Rectal smooth muscle tissue (tissue), 1 donor: ENCODE measurements around the gene ITPR2.
"Not testable (repeated sequence)": the region's sequence is repeated elsewhere in the genome, so short reads cannot be mapped to it uniquely, and the experiment has no call there.

Experiments used
- H3K27ac ChIP-seq: one replicate; pipeline ENCODE4 v1.7.0; 2013; ENCODE audit warnings: low read depth, low read length, inconsistent platforms
- H3K27me3 ChIP-seq: one replicate; pipeline ENCODE4 v1.7.0; 2013; ENCODE audit warnings: low read length; ENCODE audit not compliant: control insufficient read depth, insufficient read depth
- H3K36me3 ChIP-seq: one replicate; pipeline ENCODE4 v1.7.0; 2013; ENCODE audit warnings: low read length; ENCODE audit not compliant: control insufficient read depth, insufficient read depth
- H3K4me1 ChIP-seq: one replicate; pipeline ENCODE4 v1.7.0; 2013; ENCODE audit warnings: low read length; ENCODE audit not compliant: control insufficient read depth, insufficient read depth
- H3K4me3 ChIP-seq: one replicate; pipeline ENCODE4 v1.7.0; 2013; ENCODE audit warnings: low read length
- H3K9ac ChIP-seq: one replicate; pipeline ENCODE4 v1.7.0; 2013; ENCODE audit warnings: low read length

The ITPR2 gene

DNA sequence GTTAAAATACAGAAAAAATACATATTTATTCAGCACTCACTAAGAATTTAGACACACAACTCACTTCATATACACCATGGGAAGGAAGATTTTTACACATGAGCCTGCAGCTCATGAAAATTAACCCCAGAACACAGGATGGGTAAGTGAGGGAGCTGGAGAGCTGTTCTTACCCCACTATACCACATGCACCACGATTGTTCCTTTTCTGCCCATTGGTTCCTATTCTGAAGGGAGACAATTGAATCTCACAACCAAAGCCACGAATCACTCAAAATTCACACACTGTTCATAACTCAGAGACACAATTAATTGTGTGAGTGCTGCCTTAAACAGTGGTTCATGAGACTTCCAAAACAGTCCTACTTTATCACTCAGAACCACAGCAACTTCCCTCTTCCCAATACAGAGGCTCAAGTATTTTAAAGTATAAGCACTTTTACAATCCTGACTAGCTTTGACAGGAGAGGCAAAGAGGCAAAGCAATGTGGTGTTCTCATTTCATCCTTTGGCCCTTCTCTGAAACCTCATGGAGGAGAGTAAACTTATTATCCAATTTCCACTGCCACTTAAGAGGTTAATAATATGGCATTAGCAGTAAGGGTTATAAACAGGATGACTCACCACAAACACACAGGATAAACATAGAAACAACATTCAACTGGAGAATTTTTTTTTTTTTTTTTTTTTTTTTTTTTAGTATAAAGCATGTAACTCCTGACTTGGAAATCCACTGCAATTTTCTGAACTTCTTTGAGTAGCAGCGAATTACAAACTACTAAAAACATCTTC lies 59.5 kb downstream of the ITPR2 start:
- no peak overlapping the region for H3K27ac ChIP-seq
- H3K9ac ChIP-seq: no peak overlapping the region
- H3K27me3 ChIP-seq: no peaks in the 10 kb centered on the region
- H3K36me3 ChIP-seq: no peaks in the 10 kb centered on the region
- no peak overlapping the region for H3K4me3 ChIP-seq
- peaks cover 3% of the 10 kb centered on the region for H3K4me1 ChIP-seq

DNA sequence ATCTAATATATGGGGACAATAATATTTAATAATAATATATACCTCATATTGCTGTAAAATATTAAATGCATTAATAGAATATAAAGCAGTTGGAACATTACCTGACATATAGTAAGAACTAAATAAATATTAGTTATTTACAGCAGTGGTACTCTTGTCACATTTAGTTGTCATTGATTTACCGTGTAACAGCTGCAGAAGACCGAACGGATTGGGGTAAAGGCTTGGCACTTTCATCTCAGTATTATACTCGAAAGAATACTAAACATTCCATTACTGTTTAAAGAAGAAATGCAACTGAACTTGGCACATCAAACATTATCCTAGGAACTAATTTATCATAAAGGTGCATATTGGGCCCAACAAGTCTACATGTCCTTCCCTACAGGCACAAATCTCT lies 61.1 kb downstream of the ITPR2 start:
- Histone ChIP-seq H3K27ac (no peak overlapping the region), H3K9ac (no peak overlapping the region), H3K36me3 (no peaks in the 10 kb centered on the region), H3K4me1 (peaks cover 3% of the 10 kb centered on the region), H3K27me3 (no peaks in the 10 kb centered on the region), H3K4me3 (no peak overlapping the region)

DNA sequence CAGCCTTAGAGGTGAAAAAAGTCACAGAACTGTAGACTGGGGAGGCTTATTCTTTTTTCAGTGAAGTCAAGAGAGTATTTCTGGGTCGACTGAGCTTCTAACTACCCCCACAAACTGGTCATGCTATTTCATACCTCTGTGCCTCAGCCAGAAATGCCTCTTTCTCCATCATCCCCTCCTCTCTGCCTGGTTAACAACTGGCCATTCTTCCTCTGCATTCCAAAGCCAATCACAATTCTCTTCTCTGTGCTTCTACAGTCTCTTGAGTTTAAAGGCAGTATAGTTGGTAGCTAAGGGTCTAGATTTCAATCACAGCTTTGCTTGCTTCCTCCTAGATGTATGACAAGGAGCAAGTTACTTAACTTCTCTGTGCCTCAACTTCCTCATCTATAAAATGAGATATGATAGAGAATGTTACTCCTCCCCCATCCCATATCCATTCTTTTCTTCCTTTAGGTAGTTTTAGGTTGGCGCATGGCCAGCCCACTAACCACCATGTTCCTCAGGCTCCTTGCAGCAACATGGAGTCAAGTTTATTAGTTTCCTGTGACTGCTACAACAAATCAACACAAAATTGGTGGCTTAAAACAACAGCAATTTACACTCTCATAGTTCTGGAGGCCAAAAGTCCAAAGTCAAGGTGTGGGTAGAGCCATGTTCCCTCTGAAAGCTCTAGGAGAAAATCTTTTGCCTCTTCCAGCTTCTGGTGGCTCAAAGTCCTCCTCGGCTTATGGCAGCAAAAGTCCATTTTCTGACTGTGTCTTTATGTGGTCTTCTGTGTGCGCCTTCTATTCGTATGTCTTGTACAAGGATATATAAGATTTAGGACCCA lies 62.5 kb downstream of the ITPR2 start:
- H3K27me3 ChIP-seq: no peaks in the 10 kb centered on the region
- no peak overlapping the region for H3K4me3 ChIP-seq
- no peaks in the 10 kb centered on the region for H3K36me3 ChIP-seq
- no peak overlapping the region for H3K9ac ChIP-seq
- no peak overlapping the region for H3K27ac ChIP-seq
- H3K4me1 ChIP-seq: peaks cover 3% of the 10 kb centered on the region

DNA sequence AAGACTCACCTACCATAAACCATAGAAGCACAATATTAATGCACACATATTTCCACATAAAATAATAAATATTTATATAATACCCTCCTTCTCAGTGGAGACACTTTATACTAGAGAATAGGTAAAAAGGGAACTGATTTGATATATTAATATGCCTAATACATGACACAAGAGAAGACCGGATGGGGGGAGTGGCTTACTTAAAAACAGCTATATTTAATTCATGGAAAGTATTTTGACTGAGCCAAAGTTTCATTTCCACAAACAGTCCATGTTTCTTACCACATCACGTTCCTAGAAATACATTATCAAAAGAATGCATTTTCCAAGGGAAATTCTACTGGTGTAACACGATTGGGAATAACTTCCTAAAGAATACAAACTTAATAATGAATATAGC lies 63.4 kb downstream of the ITPR2 start:
- H3K27me3 ChIP-seq: no peaks in the 10 kb centered on the region
- no peak overlapping the region for H3K9ac ChIP-seq
- no peaks in the 10 kb centered on the region for H3K36me3 ChIP-seq
- no peak overlapping the region for H3K27ac ChIP-seq
- no peak overlapping the region for H3K4me3 ChIP-seq
- peaks cover 3% of the 10 kb centered on the region for H3K4me1 ChIP-seq

DNA sequence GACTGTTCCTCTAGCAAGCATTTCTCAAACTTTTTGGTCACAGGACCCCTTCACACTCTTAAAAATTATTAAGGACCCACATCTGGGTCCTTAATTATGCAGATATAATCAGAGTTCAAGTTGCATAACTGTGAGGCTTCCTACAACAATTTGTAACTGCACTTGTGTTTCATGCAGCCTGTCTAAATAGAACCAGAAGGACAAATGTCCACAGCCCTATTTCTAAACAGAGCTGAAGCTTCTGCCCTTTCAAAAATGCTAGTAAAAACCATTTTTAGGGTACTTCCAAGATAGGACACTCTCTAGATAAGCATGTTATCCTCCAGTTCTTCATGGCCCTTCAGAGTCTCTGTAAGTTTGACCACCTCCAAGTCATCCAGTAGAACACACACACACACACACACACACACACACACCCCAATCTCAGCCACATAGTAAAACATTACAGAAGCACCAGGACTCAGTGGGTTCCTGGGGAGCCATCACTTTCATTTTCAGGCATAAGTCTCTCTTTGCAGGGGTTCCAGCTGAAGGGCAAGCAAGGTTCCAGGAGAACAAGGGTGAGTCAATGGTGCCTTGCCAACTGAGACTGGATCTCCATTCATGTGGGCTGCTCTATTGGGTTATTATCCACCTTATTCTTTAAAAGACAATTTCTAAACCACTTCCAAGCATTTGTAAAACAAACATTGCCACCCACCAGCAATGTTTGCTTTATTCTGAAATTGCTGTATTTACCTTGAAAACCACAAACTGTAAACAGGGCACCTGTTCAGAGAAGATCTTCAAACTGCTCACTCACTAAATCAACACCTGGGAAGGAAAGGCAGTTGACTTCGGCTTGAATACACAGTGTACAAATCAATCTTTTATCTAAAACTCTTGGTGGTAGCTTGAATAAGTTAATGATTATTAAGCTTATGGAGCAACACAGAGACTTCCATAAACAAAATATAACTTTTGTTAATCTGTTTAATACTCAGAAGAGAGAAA lies 64.1 kb downstream of the ITPR2 start:
- H3K4me1 ChIP-seq: peaks cover 3% of the 10 kb centered on the region

DNA sequence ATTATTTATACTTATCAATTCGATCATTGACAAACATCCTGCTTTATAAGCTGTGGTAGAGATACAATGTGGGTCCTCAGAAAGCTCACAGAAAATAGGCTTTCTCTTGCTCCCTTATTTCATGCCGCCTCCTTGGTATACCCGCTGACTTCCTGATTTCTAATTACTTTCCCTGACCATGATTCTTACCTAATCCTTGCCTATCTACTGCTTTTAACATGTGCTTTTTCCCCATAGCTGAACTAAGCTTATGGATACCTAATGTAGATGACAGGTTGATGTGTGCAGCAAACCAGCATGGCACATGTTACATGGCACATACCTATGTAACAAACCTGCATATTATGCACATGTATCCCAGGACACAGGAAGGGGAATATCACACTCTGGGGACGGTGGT lies 65.1 kb downstream of the ITPR2 start:
- Histone ChIP-seq H3K27me3 (no peaks in the 10 kb centered on the region), H3K27ac (no peak overlapping the region), H3K4me3 (no peak overlapping the region), H3K4me1 (peaks cover 5% of the 10 kb centered on the region), H3K36me3 (no peaks in the 10 kb centered on the region), H3K9ac (no peak overlapping the region)

More for the DNA sequence above, 64.1 kb downstream of the ITPR2 start:
- Histone ChIP-seq H3K27ac (no peak overlapping the region), H3K27me3 (no peaks in the 10 kb centered on the region), H3K36me3 (no peaks in the 10 kb centered on the region), H3K4me3 (no peak overlapping the region), H3K9ac (no peak overlapping the region)

DNA sequence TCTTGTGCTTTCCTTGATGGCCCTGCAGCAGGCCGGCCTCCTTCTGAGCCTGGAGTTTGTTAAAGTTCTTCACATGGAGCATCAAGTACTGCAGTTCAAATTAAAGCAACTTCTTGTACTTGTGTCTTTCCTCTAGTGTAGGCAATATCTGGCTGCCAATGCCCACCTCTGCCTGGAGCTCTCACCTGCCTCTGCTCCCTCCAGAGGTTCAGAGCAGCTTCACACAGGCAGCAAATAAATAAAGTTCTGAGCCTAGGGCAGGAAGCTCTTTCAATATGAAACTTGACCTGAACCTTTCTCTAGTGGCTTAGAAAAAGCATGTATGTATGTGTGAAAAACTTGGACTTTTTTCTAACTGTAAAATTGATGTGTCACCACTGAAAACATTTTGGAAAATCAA lies 65.9 kb downstream of the ITPR2 start:
- Histone ChIP-seq H3K27ac (no peak overlapping the region), H3K4me1 (peaks cover 5% of the 10 kb centered on the region), H3K4me3 (no peak overlapping the region), H3K27me3 (no peaks in the 10 kb centered on the region), H3K36me3 (no peaks in the 10 kb centered on the region), H3K9ac (no peak overlapping the region)

DNA sequence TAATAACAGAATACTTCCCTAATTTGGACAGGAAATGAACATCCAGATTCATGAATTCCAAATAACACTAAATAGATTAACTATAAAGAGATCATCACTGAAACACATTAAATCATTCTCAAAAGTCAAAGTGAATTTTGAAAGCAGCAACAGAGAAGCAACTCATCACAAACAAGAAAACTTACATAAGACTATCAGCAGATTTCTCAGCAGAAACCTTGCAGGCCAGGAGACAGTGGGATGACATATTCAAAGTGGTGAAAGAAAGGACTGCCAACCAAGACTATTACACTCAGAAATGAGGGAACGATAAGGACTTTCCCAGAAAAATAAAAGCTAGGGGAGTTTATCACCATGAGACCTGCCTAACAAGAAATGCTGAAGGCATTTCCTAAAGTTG lies 70.8 kb downstream of the ITPR2 start:
- peaks cover 9% of the 10 kb centered on the region for H3K4me1 ChIP-seq
- H3K27ac ChIP-seq: no peak overlapping the region
- H3K27me3 ChIP-seq: no peaks in the 10 kb centered on the region
- H3K9ac ChIP-seq: no peak overlapping the region
- no peaks in the 10 kb centered on the region for H3K36me3 ChIP-seq
- no peak overlapping the region for H3K4me3 ChIP-seq

DNA sequence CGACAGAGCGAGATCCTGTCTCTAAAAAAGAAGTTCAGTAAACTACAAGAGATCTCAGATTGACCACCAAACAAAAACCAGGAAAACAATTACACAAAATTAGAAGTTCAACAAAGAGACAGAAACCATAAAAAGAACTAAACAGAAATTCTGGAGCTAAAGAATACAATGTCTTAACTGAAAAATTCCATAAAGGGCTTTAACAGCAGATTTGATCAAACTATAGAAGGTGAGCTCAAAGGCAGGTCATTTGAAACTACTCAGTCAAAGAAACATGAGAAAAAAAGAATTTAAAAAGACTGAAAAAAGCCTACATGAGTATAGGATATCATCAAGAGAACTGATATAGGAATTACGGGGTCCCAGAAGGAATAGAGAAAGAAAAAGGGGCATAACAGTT lies 71.2 kb downstream of the ITPR2 start:
- Histone ChIP-seq H3K27me3 (no peaks in the 10 kb centered on the region), H3K36me3 (no peaks in the 10 kb centered on the region), H3K4me3 (no peak overlapping the region), H3K27ac (no peak overlapping the region), H3K4me1 (peaks cover 9% of the 10 kb centered on the region), H3K9ac (no peak overlapping the region)

DNA sequence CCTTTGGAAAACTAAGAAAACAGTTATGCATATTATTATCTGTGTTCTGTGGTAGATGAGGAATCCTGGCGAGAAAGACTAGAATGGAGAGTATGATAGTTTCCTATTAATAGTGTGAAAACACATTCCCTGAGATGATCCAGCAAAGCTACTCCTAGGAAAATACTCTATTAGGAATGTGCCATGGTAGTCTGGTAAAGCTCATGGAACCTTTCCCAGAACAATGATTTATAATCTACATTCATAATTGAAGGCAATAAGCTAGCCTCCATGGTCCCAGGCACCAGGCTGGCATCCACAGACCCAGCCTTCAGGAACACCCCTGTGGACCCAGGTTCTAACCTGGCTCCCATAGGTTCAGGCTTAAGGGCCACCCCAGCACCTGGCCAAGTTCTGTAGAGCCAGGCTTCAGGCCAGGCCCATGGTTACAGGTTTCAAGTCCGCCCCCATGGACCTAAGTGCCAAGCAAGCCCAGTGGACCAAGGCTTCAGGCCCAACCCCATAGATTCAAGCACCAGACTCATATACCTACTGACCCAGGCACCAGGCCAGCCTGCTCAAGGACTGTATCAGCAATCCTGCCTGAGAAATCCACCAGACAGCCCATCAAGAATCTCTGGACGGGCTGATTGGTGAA lies 72.2 kb downstream of the ITPR2 start:
- Histone ChIP-seq H3K4me1 (peaks cover 9% of the 10 kb centered on the region), H3K36me3 (no peaks in the 10 kb centered on the region), H3K27ac (peak overlapping the region; percentile 54), H3K9ac (no peak overlapping the region), H3K4me3 (no peak overlapping the region), H3K27me3 (no peaks in the 10 kb centered on the region)

DNA sequence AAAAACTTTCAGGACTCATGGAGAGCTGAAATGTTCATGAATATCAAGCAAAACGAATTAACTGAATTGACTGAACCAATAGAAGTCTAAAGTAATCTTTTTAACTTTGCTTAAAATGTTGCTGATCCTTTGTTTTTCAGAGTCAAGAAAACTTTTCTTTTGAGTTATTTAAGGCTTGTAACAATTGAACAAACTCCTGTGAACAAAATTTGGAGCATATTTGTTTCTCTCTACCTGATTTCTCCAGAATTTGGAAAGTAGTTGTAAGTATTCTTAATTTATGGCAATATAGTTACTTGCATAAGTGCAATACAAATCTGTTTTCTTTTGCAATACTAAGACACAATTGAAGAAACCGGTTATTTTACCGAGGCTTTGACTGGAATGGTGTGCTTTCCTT lies 77.6 kb downstream of the ITPR2 start:
- H3K9ac ChIP-seq: not testable (repeated sequence)

DNA sequence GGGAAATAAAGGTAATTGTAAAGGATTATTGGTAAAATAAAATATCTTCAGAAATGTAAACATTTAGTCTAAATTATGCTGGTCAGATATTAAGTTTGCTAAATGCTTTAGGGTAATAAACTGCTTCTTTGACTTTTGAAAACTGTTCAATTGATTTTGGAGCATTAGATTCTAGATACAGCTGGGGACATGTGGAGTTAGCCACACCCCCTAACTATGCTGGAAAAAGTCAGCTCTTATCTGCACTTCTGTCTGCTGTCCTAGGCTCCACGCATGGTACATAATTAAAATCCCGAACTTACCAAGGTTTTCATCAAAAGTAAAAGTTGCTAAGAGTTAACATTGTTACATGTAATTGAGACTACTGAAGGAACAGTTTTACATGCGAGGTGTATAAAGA lies 78.8 kb downstream of the ITPR2 start:
- H3K27me3 ChIP-seq: no peaks in the 10 kb centered on the region
- H3K4me3 ChIP-seq: no peak overlapping the region
- H3K27ac ChIP-seq: no peak overlapping the region
- peaks cover 2% of the 10 kb centered on the region for H3K4me1 ChIP-seq
- no peak overlapping the region for H3K9ac ChIP-seq
- no peaks in the 10 kb centered on the region for H3K36me3 ChIP-seq

More for the DNA sequence above, 77.6 kb downstream of the ITPR2 start:
- not testable (repeated sequence) for H3K4me1 ChIP-seq, H3K27me3 ChIP-seq, H3K27ac ChIP-seq, H3K4me3 ChIP-seq, H3K36me3 ChIP-seq
